GM12878 (cell line): ENCODE results near the gene KIF11. TPM values are rescaled to one million over a fixed set of nuclear protein-coding genes. Genes with fewer than 3 reads are reported as not detected.
A peak's percentile ranks its signal among the peaks of the same experiment; 100 is the strongest.

ENCODE experiments used
- CBFB ChIP-seq: IDR thresholded peaks from 2 replicates; pipeline ENCODE4 v1.6.1; 2016; ENCODE audit warnings: antibody characterized with exemption, low read depth
- GABPA ChIP-seq: IDR thresholded peaks from 2 replicates; pipeline ENCODE4 v1.6.1; 2014; ENCODE audit warnings: antibody characterized with exemption, low read depth, mild to moderate bottlenecking, inconsistent platforms
- HCFC1 ChIP-seq: fragments of 150-350 bp; IDR thresholded peaks from 2 replicates; pipeline ENCODE4 v1.6.1; 2014; ENCODE audit warnings: low read length
- HDAC2 ChIP-seq: fragments of 200-600 bp; sonication (generic); IDR thresholded peaks from 2 replicates; pipeline ENCODE4 v1.6.1; 2017
- HDGF ChIP-seq: fragments of 450-650 bp; IDR thresholded peaks from 2 replicates; pipeline ENCODE4 v1.6.1; 2016; ENCODE audit warnings: antibody characterized with exemption
- IKZF2 ChIP-seq, 2 experiments: fragments of 450-650 bp; IDR thresholded peaks; 2 replicates each; pipeline ENCODE4 v1.6.1; 2017; ENCODE audit warnings: mild to moderate bottlenecking in 2 of 2, moderate library complexity in 2 of 2
- POLR2AphosphoS2 ChIP-seq: IDR thresholded peaks from 2 replicates; pipeline ENCODE4 v1.6.1; 2011; ENCODE audit warnings: low read depth, mild to moderate bottlenecking, low read length, improper control_type of control experiment, moderate library complexity
- POLR2AphosphoS5 ChIP-seq: IDR thresholded peaks from 2 replicates; pipeline ENCODE4 v1.6.1; 2011; ENCODE audit warnings: mild to moderate bottlenecking, low read length, inconsistent platforms
- RCOR1 ChIP-seq: conservative IDR thresholded peaks from 2 replicates; pipeline ENCODE4 v1.6.1; 2012; ENCODE audit warnings: low read depth, low read length, improper control_type of control experiment
- SP1 ChIP-seq: IDR thresholded peaks from one replicate; pipeline ENCODE4 v1.6.1; 2011; ENCODE audit warnings: low read depth, low read length
- YY1 ChIP-seq: IDR thresholded peaks from 2 replicates; pipeline ENCODE4 v1.6.1; 2011; ENCODE audit warnings: low read depth, mild to moderate bottlenecking, low read length
- ZNF274 ChIP-seq: IDR thresholded peaks from one replicate; pipeline ENCODE4 v1.8.0; 2011; ENCODE audit not compliant: insufficient read length, insufficient read depth
- polyA plus RNA-seq, 11 experiments: library from polyadenylated mRNA; depleted of rRNA in 4 of 11; unstranded in 6 of 11; stranded (reverse) in 5 of 11; fragments of >200 nt; fragmentation: Nextera tagmentation in 4 of 11; fragmentation: Illumina TruSeq in 1 of 11; extraction: Ambion mirVana in 4 of 11; extraction: Trizol in 1 of 11; gene quantifications; 1 replicate in 1 of 11; 2 replicates in 10 of 11; pipeline versions ENCODE4 v1.2.1 to v1.2.3, GENCODE V29; 2011 to 2016; ENCODE audit warnings: inconsistent platforms in 2 of 11, missing spikeins in 2 of 11, low read depth in 1 of 11
- total RNA-seq, 4 experiments: library from RNA; depleted of rRNA in 3 of 4; stranded (reverse); fragments of >200 nt in 3 of 4; fragmentation: Illumina TruSeq in 1 of 4; extraction: Trizol in 1 of 4; gene quantifications; 2 replicates each; pipeline versions ENCODE4 v1.2.1 to v1.2.3, GENCODE V29; 2013 to 2021
- TF ChIP-seq, protein P1 (sequence below): fragments of 450-650 bp; IDR thresholded peaks from 2 replicates; pipeline ENCODE4 v1.6.1; 2016; ENCODE audit warnings: mild to moderate bottlenecking
- TF ChIP-seq, protein P2 (sequence below): IDR thresholded peaks from 2 replicates; pipeline ENCODE4 v1.6.1; 2012; ENCODE audit warnings: improper control_type of control experiment, low read depth, low read length; ENCODE audit not compliant: insufficient replicate concordance
- TF ChIP-seq, protein P3 (sequence below): IDR thresholded peaks from 2 replicates; pipeline ENCODE4 v1.6.1; 2011; ENCODE audit warnings: borderline replicate concordance, low read depth, mild to moderate bottlenecking, moderate library complexity, mixed read lengths, low read length; ENCODE audit not compliant: insufficient read depth; ENCODE audit errors: extremely low read length
- TF ChIP-seq, protein P4 (sequence below), 3 experiments: IDR thresholded peaks in 2 of 3; conservative IDR thresholded peaks in 1 of 3; 2 replicates each; pipeline ENCODE4 v1.5.1; 2011; ENCODE audit warnings: low read depth in 3 of 3, low read length in 3 of 3, mild to moderate bottlenecking in 3 of 3, control low read depth in 2 of 3, moderate library complexity in 2 of 3, inconsistent platforms in 1 of 3, mixed read lengths in 1 of 3; ENCODE audit not compliant: control insufficient read depth in 2 of 3, insufficient read depth in 1 of 3; ENCODE audit errors: extremely low read depth in 1 of 3
- TF ChIP-seq, protein P5 (sequence below): IDR thresholded peaks from 2 replicates; pipeline ENCODE4 v1.6.1; 2012; ENCODE audit warnings: mild to moderate bottlenecking, low read depth, low read length

Gene KIF11
- total and polyA plus RNA-seq, 10 of the 15 experiments (the other 5 are each of a cell fraction or from before 2014, with no cell fraction given): 14.1 to 79.8 (median 41.9) TPM

DNA sequence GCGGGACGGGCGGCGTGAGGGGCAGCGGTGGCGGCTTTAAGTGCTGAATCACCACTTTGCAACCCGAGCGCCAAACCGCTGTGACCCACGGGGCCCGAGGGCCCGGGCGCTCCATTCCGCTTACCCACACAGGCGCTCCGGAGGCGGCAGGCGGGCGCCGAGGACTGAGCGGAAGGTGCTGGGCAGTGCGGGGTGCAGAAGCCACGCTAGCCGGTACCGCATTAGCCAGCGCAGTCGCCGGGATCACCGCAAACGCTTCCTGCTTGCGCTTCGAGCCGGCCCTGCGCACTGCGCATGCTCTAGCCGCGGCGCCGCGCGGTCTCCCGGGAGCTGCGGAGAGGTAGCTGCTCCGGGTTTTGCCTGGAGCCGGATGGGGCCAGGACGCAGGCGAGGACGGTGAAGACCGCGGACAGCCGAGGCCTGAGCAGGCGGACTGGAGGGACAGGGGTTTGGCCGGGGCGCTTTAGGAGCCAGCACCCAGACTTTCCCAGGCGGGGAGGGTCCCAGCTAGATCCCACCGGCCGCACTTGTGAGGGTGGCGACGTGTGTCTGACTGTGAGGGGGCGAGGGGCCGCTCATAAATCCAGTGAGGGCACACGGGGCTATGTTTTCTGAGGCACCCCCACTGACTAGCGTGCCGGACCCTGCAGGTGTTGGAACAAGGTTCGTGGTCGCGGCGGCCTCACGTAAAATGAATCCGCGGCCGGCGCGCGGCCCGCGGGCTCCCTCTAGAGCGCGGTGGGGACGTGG lies 19.0 kb upstream of the KIF11 start, which contains the start of gene IDE (continued):
- TF ChIP-seq POLR2AphosphoS2 (no peak), IKZF2 (IDR thresholded peaks at IDR 0.05) (peak; percentile 47 to 64), HCFC1 (0 out of 2 replicates have a peak, but pooled peaks have one; percentile 12), GABPA (no peak), HDAC2 (no peak), POLR2AphosphoS5 (peak; percentile 75; the same call in 1 of the 2 replicates), CBFB (peak; percentile 64; the same call in 1 of the 2 replicates), RCOR1 (no peak), ZNF274 (no peak), HDGF (no peak), SP1 (peak; percentile 71), YY1 (peak; percentile 77)
- TF ChIP-seq, protein P1, sequence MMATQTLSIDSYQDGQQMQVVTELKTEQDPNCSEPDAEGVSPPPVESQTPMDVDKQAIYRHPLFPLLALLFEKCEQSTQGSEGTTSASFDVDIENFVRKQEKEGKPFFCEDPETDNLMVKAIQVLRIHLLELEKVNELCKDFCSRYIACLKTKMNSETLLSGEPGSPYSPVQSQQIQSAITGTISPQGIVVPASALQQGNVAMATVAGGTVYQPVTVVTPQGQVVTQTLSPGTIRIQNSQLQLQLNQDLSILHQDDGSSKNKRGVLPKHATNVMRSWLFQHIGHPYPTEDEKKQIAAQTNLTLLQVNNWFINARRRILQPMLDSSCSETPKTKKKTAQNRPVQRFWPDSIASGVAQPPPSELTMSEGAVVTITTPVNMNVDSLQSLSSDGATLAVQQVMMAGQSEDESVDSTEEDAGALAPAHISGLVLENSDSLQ: peak; percentile 19; the same call in 1 of the 2 replicates
- TF ChIP-seq, protein P2, sequence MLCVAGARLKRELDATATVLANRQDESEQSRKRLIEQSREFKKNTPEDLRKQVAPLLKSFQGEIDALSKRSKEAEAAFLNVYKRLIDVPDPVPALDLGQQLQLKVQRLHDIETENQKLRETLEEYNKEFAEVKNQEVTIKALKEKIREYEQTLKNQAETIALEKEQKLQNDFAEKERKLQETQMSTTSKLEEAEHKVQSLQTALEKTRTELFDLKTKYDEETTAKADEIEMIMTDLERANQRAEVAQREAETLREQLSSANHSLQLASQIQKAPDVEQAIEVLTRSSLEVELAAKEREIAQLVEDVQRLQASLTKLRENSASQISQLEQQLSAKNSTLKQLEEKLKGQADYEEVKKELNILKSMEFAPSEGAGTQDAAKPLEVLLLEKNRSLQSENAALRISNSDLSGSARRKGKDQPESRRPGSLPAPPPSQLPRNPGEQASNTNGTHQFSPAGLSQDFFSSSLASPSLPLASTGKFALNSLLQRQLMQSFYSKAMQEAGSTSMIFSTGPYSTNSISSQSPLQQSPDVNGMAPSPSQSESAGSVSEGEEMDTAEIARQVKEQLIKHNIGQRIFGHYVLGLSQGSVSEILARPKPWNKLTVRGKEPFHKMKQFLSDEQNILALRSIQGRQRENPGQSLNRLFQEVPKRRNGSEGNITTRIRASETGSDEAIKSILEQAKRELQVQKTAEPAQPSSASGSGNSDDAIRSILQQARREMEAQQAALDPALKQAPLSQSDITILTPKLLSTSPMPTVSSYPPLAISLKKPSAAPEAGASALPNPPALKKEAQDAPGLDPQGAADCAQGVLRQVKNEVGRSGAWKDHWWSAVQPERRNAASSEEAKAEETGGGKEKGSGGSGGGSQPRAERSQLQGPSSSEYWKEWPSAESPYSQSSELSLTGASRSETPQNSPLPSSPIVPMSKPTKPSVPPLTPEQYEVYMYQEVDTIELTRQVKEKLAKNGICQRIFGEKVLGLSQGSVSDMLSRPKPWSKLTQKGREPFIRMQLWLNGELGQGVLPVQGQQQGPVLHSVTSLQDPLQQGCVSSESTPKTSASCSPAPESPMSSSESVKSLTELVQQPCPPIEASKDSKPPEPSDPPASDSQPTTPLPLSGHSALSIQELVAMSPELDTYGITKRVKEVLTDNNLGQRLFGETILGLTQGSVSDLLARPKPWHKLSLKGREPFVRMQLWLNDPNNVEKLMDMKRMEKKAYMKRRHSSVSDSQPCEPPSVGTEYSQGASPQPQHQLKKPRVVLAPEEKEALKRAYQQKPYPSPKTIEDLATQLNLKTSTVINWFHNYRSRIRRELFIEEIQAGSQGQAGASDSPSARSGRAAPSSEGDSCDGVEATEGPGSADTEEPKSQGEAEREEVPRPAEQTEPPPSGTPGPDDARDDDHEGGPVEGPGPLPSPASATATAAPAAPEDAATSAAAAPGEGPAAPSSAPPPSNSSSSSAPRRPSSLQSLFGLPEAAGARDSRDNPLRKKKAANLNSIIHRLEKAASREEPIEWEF: no peak
- TF ChIP-seq, protein P3, sequence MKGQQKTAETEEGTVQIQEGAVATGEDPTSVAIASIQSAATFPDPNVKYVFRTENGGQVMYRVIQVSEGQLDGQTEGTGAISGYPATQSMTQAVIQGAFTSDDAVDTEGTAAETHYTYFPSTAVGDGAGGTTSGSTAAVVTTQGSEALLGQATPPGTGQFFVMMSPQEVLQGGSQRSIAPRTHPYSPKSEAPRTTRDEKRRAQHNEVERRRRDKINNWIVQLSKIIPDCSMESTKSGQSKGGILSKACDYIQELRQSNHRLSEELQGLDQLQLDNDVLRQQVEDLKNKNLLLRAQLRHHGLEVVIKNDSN: no peak
- TF ChIP-seq, protein P4, sequence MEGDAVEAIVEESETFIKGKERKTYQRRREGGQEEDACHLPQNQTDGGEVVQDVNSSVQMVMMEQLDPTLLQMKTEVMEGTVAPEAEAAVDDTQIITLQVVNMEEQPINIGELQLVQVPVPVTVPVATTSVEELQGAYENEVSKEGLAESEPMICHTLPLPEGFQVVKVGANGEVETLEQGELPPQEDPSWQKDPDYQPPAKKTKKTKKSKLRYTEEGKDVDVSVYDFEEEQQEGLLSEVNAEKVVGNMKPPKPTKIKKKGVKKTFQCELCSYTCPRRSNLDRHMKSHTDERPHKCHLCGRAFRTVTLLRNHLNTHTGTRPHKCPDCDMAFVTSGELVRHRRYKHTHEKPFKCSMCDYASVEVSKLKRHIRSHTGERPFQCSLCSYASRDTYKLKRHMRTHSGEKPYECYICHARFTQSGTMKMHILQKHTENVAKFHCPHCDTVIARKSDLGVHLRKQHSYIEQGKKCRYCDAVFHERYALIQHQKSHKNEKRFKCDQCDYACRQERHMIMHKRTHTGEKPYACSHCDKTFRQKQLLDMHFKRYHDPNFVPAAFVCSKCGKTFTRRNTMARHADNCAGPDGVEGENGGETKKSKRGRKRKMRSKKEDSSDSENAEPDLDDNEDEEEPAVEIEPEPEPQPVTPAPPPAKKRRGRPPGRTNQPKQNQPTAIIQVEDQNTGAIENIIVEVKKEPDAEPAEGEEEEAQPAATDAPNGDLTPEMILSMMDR (IDR thresholded peaks at IDR 0.05 in 2 of 3, conservative IDR thresholded peaks at IDR 0.05 in 1 of 3; ENCODE audit: control insufficient read depth in 2 of 3, extremely low read depth in 1 of 3, insufficient read depth in 1 of 3, low read depth in 3 of 3, low read length in 3 of 3): peak; percentile 94 to 96 (median 94)
- TF ChIP-seq, protein P5, sequence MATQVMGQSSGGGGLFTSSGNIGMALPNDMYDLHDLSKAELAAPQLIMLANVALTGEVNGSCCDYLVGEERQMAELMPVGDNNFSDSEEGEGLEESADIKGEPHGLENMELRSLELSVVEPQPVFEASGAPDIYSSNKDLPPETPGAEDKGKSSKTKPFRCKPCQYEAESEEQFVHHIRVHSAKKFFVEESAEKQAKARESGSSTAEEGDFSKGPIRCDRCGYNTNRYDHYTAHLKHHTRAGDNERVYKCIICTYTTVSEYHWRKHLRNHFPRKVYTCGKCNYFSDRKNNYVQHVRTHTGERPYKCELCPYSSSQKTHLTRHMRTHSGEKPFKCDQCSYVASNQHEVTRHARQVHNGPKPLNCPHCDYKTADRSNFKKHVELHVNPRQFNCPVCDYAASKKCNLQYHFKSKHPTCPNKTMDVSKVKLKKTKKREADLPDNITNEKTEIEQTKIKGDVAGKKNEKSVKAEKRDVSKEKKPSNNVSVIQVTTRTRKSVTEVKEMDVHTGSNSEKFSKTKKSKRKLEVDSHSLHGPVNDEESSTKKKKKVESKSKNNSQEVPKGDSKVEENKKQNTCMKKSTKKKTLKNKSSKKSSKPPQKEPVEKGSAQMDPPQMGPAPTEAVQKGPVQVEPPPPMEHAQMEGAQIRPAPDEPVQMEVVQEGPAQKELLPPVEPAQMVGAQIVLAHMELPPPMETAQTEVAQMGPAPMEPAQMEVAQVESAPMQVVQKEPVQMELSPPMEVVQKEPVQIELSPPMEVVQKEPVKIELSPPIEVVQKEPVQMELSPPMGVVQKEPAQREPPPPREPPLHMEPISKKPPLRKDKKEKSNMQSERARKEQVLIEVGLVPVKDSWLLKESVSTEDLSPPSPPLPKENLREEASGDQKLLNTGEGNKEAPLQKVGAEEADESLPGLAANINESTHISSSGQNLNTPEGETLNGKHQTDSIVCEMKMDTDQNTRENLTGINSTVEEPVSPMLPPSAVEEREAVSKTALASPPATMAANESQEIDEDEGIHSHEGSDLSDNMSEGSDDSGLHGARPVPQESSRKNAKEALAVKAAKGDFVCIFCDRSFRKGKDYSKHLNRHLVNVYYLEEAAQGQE: no peak
